Fibroblast of the conjunctiva (primary cell): Measurements from ENCODE around the gene NPHS1.
"Not testable (repeated sequence)": the region's sequence is repeated elsewhere in the genome, so short reads cannot be mapped to it uniquely, and the experiment has no call there.

Experiments used
- DNase-seq: peaks from one replicate; pipeline ENCODE4 v3.0.0-alpha.2; 2010; ENCODE audit warnings: low read depth

The NPHS1 gene

DNA sequence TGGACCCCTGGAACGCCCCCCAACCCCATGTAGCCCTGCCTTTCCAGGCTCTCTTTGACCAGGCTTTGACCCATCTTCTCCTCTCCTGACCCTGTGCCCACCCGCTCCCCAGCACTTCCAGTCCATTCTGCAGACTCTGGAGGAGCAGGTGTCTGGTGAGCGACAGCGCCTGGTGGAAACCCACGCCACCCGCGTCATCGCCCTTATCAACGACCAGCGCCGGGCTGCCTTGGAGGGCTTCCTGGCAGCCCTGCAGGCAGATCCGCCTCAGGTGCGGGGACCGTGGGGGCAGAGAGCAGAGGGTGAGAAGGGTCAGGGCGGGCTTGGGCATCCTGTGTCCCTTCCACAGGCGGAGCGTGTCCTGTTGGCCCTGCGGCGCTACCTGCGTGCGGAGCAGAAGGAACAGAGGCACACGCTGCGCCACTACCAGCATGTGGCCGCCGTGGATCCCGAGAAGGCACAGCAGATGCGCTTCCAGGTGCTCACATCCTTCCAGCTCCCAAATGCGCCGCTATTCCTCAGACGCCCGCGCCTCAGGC lies 22.2 kb upstream of the NPHS1 start:
- DNase-seq = no peak

DNA sequence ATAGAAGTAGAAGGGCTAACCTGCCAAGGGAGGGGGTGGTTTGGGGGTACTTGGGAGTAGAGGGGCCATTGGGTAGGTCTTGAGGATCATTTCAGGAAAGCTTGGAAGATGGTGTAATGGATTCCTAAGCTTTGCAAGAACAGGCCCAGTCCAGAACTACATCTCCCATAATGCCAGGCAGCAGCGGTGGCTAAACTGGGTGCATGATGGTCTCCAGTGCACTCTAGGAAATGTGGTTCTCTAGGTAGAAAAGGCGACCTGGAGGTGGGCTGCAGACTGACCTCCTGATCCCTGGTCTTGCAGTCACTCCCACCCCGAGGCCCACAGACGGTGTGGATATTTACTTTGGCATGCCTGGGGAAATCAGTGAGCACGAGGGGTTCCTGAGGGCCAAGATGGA lies 19.9 kb upstream of the NPHS1 start:
- no peak for DNase-seq

DNA sequence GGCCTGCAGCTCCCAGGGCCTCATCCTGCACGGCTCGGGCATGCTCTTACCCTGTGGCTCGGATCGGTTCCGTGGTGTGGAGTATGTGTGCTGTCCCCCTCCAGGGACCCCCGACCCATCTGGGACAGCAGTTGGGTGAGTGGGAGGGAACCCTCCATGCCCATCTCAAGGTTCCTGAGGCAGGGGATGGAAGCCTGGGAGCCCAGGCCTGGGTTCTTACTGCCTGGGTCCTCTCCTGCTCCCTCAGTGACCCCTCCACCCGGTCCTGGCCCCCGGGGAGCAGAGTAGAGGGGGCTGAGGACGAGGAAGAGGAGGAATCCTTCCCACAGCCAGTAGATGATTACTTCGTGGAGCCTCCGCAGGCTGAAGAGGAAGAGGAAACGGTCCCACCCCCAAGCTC lies 19.3 kb upstream of the NPHS1 start:
- DNase-seq = no peak

DNA sequence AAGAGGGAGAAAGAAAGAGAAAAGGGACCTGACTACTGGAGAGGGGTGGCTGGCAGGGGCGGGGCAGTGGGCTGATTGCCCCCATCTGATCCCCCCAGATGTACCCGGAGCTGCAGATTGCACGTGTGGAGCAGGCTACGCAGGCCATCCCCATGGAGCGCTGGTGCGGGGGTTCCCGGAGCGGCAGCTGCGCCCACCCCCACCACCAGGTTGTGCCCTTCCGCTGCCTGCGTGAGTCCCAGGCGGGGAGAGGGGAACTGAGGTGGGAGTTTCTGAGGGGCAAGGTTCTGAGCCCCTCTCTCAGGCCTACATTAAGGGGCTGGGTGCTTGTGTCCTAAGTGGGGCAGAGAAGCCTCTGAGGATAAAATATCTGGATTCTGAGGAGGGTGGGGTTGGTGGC lies 18.5 kb upstream of the NPHS1 start:
- no peak for DNase-seq

DNA sequence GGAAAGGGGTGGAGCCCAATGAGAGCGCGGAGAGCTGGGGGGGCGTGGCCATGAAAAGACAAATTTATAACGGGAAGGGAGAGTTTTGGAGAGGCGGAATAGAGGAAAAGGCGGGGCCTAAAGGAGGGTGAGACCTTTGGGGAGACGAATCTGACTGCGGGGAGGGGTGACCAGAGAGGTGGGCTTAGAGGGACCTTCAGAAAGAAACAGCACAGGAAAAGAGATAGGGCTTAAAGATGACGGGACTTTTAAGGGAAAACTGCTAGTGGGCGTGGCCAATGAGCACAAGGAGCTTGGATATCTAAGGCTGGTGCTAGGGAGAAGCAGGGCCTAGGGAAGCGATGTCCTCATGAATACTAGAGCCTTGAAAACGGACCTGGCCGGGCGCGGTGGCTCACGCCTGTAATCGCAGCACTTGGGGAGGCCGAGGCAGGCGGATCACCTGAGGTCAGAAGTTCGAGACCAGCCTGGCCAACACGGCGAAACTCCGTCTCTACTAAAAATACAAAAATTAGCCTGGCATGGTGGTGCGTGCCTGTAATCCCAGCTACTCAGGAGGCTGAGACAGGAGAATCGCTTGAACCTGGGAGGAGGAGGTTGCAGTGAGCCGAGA lies 17.9 kb upstream of the NPHS1 start:
- not testable (repeated sequence) for DNase-seq

DNA sequence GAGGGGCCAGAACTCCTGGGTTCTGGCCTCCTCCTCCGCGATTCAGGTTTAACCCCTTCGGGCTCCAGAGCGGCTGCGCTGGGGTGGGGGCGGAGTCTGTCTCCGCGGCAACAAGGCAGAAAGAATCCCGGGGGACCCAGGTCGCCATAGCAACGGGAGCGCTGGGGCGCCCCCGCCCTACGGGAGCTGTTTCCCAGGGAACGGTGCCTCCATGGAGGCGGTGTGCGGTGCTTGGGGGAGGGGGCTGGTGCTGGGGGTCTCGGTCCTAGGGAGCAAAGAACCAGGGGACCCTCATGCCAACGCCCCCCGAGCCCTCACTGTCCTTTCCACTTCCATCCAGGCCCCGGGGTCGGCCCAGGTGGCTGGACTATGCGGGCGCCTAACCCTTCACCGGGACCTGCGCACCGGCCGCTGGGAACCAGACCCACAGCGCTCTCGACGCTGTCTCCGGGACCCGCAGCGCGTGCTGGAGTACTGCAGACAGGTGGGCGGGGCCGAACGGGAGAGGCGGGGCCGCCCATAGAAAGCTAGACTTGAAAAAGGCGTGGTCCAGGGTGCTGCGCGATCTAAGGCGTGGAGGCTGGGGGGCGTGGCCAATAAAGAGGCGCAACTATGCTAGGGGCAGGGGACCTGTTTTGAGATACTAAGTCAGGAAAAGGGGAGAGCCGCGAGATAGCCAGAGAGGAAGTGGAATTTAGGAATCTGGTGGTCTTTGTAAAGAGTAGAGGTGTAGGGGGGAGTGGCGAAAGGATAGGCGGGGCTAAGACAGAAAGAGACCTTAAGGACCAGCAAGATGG lies 17.2 kb upstream of the NPHS1 start:
- peak; percentile 22 for DNase-seq

DNA sequence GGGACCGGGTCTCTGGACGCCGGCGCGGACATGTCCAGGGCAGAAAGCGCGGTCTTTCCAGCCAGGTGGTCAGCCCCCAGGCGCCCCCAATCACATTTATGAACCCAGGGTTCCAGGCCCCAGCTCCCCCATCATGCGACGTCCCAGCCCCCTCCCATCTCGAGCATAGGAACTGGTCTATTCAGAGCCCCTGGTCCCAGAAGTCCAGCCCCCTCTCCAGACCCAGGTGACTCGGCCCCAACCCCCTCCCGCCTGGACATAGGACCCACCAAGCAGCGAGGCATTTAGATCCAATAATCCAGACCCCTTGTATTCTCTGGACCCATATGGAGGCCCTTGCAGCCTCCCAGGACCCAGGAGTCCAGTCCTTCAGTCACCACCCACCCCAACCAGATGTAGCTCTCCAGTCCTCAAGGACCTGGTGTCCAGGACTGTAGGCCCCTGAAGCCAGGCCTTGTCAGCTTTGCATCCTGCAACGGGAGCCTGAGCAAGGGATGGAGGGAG lies 16.6 kb upstream of the NPHS1 start:
- no peak for DNase-seq

DNA sequence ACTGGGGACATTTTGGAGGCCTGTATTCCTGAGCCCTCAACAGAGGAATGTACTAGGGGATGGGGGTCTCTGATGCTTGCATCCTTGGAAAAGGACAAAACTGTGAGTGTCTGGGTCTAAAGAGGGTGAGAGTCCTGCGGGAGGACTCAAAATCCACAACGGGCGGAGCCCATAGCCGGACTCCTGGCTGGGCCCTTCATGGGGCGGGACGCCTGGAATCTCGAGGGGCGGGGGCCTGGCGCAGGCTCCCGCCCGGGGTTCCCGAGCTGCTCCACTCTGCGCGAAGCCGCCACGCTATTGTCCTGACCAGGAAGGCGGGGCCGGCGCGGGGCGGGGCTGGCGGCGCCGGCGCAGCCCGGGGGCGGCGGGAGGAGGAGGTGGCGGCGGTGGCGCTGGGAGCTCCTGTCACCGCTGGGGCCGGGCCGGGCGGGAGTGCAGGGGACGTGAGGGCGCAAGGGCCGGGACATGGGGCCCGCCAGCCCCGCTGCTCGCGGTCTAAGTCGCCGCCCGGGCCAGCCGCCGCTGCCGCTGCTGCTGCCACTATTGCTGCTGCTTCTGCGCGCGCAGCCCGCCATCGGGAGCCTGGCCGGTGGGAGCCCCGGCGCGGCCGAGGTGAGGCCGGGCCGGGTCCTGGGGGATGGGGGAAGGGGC lies 16.0 kb upstream of the NPHS1 start, which contains the start of gene APLP1:
Gene APLP1, plus strand, starts transcription at position 403 of the 651 bp plus-strand sequence. Its CDS starts 63 bp downstream, at position 466.
- no peak for DNase-seq

DNA sequence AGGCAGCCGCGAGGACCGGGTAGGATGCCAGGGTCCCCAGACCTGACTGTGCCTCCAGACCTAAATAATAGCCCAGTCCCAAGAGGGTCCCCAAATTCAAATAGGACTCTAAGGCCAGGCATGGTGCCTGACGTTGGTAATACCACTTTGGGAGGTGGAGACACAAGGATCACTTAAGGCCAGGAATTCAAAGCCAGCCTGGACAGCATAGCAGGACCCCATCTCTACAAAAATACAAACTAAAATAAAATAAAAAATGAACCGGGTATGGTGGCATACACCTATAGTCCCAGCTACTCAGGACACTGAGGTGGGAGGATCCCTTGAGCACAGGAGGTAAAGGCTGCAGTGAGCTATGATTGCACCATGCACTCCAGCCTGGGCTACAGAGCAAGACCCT lies 10.7 kb upstream of the NPHS1 start:
- no peak for DNase-seq

DNA sequence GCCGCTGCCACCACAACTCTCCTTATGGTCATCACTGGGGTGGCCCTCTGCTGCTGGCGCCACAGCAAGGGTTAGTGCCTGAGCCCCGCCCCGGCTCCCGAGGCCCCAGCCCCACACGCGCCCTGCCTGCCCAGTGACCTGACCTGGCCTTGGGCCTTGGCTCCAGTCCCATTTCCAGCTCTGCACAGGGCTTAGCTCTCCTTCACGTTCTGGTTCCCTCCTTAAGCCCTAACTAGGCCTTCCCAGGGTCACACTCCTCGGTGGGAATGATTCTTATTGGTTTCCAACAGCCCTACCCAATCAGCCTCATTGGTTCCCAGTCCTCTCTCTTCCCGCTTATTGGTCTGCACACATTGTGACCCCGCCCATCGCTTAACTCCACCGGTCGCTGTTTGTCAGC lies 10.2 kb upstream of the NPHS1 start:
- no peak for DNase-seq

DNA sequence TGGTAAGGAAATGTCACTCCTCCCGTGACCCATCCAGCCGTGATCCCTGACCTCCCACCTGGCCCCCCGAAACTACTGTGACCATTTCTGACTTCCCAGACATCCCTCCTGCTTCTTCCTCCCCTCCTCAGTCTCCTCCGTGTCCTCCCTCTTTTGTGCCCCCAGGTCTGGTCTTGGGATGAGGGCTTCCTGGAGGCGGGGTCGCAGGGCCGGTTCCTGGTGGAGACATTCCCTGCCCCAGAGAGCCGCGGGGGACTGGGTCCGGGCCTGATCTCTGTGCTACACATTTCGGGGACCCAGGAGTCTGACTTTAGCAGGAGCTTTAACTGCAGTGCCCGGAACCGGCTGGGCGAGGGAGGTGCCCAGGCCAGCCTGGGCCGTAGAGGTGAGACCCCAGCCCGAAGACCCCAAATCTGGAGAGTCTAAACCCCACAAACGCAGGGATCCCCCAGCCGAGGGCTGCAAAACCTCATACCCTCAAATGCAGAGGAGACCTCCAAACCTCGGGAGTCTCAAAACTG lies 9.4 kb upstream of the NPHS1 start:
- no peak for DNase-seq

DNA sequence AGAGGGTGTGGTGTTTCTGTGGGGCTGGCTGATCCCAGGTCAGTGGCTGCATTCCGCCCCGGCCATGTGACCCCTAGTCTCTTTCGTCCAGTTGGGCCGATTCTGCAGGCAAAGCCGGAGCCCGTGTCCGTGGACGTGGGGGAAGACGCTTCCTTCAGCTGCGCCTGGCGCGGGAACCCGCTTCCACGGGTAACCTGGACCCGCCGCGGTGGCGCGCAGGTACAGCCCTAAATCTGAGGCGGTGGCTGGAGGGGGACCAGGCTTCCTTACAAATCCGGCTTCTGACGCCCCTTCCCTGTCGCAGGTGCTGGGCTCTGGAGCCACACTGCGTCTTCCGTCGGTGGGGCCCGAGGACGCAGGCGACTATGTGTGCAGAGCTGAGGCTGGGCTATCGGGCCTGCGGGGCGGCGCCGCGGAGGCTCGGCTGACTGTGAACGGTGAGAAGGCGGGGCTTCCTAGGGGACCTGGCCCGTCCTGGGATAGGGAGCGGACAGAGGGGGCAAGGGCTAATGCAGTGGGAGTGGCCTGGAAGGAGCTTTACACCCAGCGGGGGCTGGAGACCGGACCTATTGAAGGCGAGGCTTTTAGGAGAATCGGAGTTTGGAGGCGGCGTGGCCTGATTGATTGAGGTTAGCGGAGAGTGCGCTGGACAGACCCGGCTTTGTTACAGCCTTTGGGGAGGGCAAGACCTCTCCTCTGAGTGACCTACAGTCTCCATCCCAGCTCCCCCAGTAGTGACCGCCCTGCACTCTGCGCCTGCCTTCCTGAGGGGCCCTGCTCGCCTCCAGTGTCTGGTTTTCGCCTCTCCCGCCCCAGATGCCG lies 8.7 kb upstream of the NPHS1 start:
- no peak for DNase-seq

DNA sequence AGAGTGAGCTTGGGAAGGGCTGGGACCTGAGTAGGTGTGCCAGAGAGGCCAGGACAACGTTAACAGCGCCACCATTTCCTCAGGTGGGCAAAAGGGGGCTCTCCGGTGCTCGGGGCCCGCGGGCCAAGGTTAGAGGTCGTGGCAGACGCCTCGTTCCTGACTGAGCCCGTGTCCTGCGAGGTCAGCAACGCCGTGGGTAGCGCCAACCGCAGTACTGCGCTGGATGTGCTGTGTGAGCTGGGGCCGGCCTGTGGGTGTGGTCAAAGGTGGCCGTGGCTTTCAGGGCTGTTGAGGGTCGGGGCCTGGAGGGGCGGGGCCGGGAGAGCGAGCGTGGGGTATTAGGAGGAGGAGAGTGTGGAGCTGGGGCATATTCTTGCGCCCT lies 8.1 kb upstream of the NPHS1 start:
- DNase-seq = no peak

DNA sequence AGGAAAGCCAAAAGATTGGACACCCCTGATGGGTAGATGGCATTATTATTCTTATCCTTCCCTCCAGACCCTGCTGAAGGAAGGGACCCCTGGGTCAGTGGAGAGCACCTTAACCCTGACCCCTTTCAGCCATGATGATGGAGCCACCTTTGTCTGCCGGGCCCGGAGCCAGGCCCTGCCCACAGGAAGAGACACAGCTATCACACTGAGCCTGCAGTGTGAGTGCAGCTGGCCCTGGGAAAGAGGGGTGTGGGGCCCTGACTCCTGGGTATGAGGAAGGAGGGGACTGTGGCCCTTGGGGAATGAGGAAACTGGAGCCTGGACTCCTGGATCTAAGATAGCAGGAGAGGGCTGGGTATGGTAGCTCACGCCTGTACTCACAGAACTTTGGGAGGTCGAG lies 7.1 kb upstream of the NPHS1 start:
- DNase-seq = no peak

DNA sequence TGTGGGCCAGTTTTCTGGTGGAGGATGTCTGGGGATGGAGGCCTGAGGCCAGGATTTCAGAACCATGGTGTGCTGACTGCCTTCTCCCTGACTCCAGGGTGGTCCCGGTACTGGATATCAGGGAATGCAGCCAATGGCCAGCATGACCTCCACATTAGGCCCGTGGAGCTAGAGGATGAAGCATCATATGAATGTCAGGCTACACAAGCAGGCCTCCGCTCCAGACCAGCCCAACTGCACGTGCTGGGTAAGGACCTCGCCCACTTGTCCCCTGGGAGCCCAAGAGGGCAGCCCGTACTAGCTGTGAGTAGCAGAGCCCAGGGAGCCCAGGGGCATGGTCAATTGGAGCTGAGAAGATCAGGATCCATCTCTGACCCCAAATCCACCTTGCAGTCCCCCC lies 6.0 kb upstream of the NPHS1 start:
- no peak for DNase-seq

DNA sequence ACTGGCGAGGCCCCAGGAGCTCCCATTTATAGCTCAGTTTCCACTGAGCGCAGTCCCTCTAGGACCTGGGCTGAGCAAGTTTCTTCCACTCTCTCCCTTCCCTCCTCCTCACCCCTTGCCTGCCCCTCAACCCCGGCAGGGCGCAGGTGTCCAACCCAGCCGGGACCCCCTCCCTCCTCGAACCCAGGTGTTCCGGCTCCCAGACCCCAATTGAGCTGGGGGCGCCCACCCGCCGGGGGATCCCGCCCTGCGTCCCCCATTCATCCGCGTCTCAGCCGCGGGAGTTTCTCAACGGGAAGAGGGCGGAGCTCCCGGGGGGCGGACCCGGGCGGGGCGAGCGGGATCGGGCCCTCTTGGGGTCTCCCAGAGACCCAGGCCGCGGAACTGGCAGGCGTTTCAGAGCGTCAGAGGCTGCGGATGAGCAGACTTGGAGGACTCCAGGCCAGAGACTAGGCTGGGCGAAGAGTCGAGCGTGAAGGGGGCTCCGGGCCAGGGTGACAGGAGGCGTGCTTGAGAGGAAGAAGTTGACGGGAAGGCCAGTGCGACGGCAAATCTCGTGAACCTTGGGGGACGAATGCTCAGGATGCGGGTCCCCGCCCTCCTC lies 4.3 kb upstream of the NPHS1 start, which contains the start of gene KIRREL2:
Gene KIRREL2, plus strand, starts transcription at position 366 of the 604 bp plus-strand sequence. Its CDS starts 209 bp downstream, at position 575.
- no peak for DNase-seq

DNA sequence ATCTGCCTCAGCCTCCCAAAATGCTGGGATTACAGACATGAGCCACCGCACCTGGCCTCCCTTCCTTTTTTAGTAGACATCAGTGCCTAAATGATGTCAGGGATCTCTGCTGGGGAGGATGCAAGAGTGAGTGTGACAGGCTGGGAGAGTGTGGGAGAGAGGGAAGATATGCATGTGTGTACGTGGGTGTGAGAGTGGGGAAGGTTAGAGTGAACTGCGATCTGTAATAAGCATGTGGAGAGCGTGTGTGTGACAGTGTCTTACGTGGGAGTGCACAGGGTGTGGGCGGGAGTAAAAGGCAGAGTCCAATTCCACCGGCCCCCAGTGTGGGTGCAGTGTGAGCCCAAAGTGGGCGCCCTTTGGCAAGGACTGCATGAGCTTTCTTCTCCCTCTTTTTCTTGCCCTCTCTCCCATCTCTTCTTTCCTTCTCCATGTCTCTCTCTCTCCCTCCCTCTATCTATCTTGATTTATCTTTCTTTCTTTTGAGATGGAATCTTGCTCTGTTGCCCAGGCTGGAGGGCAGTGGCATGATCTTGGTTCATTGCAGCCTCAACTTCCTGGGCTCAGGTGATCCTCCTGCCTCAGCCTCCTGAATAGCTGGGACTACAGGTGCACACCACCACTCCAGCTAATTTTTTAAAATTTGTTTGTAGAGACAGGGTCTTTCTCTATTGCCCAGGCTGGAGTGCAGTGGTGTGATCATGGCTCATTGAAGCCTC lies 893 bp upstream of the NPHS1 start:
- DNase-seq = no peak

DNA sequence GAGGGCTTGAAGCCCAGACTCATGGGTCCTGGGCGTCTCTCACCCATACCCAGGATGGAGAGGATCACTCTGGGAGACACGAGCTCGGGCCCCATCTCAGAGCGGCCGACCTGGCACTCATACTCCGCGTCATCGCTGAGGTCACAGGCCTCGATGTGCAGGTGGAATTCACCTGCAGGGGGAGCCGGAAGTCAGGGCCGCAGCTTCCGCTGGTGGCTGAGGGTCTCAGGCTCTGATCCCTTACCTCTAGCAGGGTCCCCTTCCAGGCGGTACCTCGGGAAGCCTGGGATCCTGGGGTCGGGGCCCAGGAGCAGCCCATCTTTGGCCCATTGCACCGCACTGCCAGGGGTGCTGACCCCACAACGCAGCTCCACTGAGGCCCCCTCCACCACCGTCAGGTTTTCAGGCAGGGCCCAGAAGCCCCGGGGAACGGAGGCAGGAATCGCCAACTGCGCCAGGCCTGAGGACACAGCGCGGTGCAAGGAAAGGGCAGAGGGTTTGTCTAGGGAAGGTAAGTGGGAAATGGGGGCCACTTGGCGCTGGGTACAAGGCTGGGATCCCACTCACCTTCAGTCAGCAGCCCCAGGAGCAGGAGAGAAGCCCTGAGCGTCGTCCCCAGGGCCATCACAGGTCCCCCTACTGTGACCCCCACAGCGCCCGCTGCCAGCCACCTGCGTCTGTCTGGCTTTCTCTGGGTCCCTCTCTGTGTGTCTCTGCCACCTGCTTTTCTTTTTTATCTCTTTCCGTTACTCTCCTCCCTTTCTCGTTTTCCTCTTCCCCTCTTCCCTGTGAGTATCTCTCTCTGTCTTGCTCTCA lies 883 bp downstream of the NPHS1 start:
- no peak for DNase-seq

DNA sequence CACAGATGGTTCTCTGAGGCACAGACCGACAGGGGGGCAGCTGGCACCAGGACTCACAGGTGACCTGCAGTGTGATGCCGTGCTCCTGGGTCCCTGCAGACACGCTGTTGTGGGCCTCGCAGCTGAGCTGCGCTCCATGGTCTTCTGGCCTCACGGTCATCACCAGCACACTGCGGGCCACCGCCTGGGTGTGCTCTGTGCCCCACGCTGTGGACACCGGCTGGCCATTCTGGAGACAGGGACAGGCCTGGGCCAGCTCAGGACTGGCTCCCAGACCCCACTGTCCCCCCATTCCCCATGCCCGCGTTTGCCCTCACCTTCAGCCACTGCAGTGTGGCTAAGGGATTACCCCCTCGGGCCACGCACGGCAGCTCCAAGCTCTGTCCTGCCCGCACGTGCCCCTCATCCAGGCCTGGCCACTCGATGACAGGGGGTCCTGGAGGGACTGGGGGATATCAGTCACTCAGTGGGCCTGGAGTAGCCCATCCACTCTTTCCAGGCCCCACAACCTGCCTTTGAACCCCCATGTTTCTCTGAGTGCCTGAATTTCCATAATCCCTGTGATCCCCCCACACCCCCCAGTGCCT lies 3.3 kb downstream of the NPHS1 start:
- no peak for DNase-seq
